Pulmonary artery endothelial cell (primary cell): ENCODE measurements around the gene ACP2. TPM values are rescaled to one million over a fixed set of nuclear protein-coding genes. Genes with fewer than 3 reads are reported as not detected.

ENCODE experiments used
- DNase-seq: peaks from one replicate; pipeline ENCODE4 v3.0.0-alpha.2; 2011; ENCODE audit warnings: low read depth, low spot score
- total RNA-seq: library from RNA; depleted of rRNA; stranded (reverse); fragments of >200 nt; gene quantifications from 2 replicates; pipeline ENCODE4 v1.2.3, GENCODE V29; 2014

The ACP2 gene
- total RNA-seq, 1 donor from 2014 or later = 16.9 TPM

DNA sequence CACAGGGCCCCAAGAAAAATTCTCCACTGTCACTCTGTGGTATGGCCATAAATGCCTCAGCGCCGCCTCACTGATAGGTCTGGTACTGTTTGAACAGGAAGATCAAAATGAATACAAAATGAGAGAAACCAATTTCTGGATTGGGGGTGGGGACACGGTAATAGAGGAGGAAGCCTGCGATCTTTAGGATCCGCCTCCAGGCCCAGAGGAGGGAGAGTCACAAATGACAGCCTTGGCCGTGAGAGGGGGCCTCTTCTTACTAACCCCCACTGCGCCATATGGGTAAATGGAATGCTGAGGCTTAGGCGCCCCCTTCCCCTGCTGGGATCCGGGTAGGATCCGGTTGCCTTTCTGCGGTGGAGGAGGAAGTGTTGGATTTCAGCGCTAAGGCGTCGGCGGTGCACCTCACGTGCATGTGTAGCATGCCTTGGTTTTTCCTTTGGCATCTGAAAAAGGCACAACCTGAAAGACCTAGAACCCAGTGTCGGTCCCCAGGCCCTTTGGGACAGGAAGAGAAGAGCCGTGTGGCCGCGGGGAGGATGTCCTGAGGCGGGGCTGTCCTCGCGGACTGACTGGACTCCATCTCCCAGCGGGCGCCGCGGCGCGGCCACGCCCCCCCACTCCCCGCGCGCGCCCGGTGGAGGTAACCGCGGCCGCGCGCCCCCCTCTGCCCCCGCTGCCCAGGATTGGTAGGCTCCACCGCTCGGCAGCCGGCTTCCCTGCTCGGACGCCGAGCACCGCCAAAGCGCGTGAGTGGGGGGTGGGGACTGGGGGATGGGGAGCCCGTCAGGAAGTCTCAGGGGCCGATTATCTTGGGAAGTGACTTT is 20.6 kb upstream of the ACP2 start:
- no peak for DNase-seq

DNA sequence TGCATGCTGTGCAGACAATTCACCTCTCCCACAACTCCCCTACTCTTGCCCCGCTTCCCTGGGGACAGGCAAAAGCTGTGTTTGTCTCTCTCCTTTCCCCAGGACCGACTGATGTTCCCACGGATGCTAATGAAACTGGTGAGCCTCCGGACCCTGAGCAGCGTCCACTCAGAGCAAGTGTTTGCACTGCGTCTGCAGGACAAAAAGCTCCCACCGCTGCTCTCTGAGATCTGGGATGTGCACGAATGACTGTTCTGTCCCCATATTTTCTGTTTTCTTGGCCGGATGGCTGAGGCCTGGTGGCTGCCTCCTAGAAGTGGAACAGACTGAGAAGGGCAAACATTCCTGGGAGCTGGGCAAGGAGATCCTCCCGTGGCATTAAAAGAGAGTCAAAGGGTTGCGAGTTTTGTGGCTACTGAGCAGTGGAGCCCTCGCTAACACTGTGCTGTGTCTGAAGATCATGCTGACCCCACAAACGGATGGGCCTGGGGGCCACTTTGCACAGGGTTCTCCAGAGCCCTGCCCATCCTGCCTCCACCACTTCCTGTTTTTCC is 19.9 kb upstream of the ACP2 start:
- no peak for DNase-seq

DNA sequence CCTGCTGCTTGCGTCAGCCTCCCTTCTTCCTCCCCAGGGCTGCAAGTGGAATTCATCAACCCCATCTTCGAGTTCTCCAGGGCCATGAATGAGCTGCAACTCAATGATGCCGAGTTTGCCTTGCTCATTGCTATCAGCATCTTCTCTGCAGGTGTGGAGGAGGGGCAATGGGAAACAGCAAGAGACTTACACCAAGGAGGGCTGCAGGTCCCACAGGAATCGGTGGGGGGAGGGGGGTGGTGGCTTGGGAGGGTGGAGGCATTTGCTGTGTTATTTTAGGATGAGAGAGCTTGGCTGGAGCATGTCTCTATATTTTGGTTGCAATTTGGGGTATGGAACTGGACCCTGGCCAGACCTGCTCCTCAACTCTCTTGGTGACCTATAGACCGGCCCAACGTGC is 19.3 kb upstream of the ACP2 start:
- DNase-seq = no peak

DNA sequence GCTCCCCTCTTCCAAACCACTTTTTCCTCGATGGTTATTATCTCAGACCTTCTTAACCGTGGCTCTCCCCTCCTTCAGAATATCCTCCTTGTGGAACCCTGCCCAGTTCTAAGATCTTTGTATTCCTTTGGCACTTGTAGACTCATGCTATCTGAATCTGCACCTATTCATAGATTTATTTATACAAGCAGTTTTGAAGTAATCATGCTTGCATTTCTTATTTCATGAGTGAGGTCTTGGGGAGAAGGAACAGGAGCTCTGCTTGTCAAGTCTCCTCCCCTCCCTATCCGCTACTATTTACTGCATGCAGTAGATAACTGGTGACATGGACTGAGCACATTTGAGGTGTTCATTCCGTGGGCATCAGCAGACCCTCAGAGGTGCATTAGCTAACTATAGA is 15.9 kb upstream of the ACP2 start:
- DNase-seq = no peak

GRCh38 chr11:47264119-47264518 is 15.5 kb upstream of the ACP2 start:
- no peak for DNase-seq

GRCh38 chr11:47261291-47261800 is 12.7 kb upstream of the ACP2 start:
- DNase-seq = no peak

GRCh38 chr11:47260366-47260765 is 11.8 kb upstream of the ACP2 start:
- DNase-seq = no peak

DNA sequence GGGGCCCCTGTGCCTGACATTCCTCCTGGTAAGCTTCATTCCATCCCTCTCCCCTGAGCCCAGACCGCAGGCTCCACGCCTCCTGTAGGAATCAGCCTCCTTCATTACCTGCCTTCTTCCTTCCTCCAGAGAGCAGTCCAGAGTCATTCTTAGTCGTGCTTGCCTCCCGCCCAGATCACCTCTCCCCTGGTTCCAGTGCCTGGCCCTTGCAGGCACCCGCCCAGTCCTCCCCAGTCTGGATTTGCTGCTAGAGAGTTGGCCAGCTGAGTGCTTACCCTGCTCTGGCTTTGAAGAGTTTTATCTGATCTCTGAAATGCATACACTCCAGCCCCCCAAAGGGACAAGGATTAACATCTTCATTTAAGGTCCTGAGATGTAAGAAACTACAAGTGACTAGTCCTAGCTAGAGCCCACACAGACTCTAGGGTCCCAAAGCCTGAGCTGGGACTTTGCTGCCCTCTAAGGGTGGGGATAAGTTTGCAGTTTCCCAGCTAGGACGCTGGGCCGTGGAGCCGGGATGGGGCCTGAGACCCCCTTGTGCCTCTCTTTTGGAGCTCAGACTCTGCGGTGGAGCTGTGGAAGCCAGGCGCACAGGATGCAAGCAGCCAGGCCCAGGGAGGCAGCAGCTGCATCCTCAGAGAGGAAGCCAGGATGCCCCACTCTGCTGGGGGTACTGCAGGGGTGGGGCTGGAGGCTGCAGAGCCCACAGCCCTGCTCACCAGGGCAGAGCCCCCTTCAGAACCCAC is 10.8 kb upstream of the ACP2 start:
- DNase-seq = no peak

DNA sequence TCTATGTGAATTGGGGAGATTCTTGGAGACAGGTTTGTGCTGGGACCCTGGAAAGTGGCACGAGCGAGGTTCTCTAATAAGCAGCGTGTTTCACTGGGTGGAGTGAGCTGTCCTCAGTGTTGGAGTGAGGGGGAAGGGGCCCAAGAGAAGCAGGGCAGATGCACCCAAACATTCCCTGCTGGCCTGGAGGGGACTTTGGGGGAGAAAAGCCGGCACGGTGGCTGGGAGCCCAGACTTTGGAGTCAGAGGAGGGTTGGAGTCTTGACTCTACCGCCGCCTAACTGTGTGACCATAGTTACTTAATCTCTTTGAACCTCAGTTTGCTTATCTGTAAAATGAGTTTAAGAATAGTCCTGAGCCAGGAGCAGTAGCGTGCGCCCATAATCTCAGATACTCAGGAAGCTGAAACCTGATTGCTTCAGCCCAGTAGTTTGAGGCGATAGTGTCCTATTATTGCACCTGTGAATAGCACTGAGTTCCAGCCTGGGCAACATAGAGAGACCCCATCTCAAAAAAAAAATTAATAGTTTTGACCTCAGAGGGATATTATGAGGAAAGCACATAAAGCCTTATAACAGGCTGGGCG is 9.8 kb upstream of the ACP2 start:
- DNase-seq = no peak

DNA sequence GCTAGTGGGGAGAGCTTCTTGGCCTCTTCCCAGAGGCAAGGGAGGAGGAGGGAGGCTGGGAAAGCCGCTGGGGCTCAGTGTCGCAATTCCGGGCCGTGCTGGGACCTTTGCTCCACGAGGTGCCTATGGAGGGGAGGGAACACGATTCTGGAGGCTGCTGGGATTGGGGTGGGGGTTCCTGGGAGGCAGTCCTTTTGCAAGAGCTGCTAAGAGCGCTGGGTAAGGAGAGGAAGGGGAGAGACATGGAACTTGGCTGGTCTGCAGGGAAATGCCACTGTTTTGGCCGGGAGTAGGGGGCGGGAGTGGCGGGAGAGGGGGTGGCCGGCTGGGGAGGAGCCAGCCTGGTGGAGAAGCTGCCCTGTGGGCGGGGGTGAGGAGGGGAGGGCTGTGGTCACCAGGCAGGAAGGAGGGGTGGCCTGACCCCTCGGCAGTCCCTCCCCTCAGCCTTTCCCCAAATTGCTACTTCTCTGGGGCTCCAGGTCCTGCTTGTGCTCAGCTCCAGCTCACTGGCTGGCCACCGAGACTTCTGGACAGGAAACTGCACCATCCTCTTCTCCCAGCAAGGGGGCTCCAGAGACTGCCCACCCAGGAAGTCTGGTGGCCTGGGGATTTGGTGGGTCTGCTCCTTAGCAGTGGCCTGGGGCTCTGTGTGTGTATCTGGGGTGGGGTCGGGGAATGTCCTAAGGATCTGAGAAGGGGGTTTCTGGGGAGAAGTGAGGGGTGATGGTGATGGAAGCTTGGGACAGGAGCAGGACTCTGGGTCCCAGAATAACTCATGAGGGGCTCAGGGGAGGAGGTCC is 9.1 kb upstream of the ACP2 start, which contains the start of gene NR1H3:
Gene NR1H3, plus strand, starts transcription at position 480 of the 800 bp plus-strand sequence. CDS start 1,221 bp downstream, outside the sequence.
- DNase-seq = no peak

DNA sequence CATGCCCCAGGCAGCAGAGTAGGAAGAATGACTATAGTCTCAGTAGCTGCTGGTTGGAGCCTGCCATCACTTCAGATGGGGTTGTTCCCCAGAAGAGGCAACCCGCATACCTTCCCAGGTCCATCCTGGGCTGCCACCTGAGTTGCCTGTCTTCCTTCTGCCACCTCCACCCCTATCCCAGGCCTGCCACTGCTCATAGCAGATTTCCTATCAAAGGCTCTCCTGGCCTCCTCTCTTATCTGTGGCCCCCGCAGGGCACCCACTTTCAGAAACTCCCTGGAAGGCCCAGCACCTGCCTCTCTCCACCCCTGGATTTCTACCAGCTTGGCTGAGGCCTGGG is 8.5 kb upstream of the ACP2 start:
- no peak for DNase-seq

DNA sequence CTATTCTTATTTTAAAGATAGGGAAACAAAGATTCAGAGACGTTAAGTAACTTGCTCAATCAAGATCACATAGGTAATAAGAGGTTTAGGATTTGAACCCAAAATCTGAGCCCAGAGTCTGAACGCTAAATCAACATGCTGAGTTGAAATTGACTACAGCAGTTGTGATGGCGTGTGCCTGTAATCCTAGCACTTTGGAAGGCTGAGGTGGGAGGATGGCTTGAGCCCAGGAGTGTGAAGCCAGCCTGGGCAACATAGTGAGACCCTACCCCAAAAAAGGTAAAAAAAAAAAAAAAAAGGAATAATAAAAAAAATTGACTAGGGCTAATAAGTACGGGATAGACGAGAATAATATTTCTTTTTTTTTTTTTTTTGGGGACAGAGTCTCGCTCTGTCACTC is 7.8 kb upstream of the ACP2 start:
- no peak for DNase-seq

DNA sequence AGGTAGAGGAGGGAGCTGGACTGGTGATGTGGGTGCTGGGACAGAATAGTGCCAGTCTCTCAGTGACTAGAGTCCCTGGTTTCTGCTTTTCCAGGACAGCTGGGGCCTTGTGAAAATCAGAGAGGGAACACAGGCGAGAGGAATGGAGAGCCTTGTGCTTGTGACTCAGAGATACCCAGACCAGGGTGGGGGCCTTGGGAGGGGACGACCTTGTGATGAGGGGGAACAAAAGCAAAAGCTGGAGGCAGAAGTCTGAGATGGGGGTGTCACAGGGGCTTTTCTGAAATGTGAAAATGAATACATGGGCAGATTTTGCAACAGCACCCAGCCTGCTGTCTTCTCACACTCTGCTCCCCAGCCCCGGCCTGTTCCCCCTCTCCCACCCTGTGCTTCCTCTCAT is 5.8 kb upstream of the ACP2 start:
- no peak for DNase-seq

- no peak for DNase-seq
These were observed 5.0 kb upstream of the ACP2 start for GRCh38 chr11:47253660-47254059.

- DNase-seq = no peak
These were observed 3.1 kb upstream of the ACP2 start for GRCh38 chr11:47251751-47252150.

- no peak for DNase-seq
These were observed 733 bp upstream of the ACP2 start for GRCh38 chr11:47249378-47249715.

DNA sequence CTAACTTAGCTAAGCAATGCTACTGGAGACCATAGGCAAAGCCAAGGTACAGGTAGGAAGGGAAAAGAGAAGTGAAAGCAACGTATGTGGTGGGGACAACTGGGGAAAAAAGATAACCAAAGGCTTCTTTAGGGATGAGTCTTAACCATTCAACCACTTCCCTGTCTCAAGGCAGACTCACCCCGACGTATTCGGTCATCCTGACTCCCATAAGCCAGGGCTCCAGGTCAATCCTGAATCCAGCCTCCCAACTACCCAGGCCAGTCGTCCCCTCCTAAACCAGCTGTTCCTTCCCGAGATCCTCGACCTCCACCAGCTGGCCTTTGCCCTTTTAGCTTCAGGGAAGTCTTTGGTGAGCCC is 330 bp downstream of the ACP2 start:
- DNase-seq = no peak

GRCh38 chr11:47247502-47247901 is 1.1 kb downstream of the ACP2 start:
- DNase-seq = no peak

- no peak for DNase-seq
These were observed 2.8 kb downstream of the ACP2 start for GRCh38 chr11:47245611-47246357.

GRCh38 chr11:47244448-47245350 is 3.9 kb downstream of the ACP2 start:
- DNase-seq = no peak
